Measurements from ENCODE around the gene RNU1-1.
"Not testable (repeated sequence)": the region's sequence is repeated elsewhere in the genome, so short reads cannot be mapped to it uniquely, and the experiment has no call there.

The RNU1-1 gene

GRCh38 chr1:16491056-16491675 is 22.9 kb downstream of the RNU1-1 start:
- no peak for DNase-seq

GRCh38 chr1:16489195-16489880 is 24.7 kb downstream of the RNU1-1 start:
- not testable (repeated sequence) for DNase-seq

GRCh38 chr1:16487011-16487410 is 27.1 kb downstream of the RNU1-1 start:
- DNase-seq: not testable (repeated sequence)

- DNase-seq: not testable (repeated sequence)
These were observed 27.8 kb downstream of the RNU1-1 start for GRCh38 chr1:16486316-16486715.

GRCh38 chr1:16484931-16485330 is 29.2 kb downstream of the RNU1-1 start:
- DNase-seq: no peak

GRCh38 chr1:16484501-16484835 is 29.6 kb downstream of the RNU1-1 start:
- DNase-seq: no peak

- not testable (repeated sequence) for DNase-seq
These were observed 30.2 kb downstream of the RNU1-1 start for GRCh38 chr1:16483639-16484500.

- DNase-seq: not testable (repeated sequence)
These were observed 30.9 kb downstream of the RNU1-1 start for GRCh38 chr1:16483146-16483545.

GRCh38 chr1:16478091-16478490 is 36.0 kb downstream of the RNU1-1 start:
- no peak for DNase-seq

GRCh38 chr1:16475771-16476770 is 38.0 kb downstream of the RNU1-1 start:
- not testable (repeated sequence) for DNase-seq

- DNase-seq: not testable (repeated sequence)
These were observed 39.2 kb downstream of the RNU1-1 start for GRCh38 chr1:16474891-16475290.

GRCh38 chr1:16474166-16474800 is 39.8 kb downstream of the RNU1-1 start:
- DNase-seq: no peak

- no peak for DNase-seq
These were observed 45.5 kb downstream of the RNU1-1 start for GRCh38 chr1:16468558-16468957.

GRCh38 chr1:16464917-16465625 is 49.0 kb downstream of the RNU1-1 start:
- DNase-seq: no peak
